Smooth muscle cell (in vitro differentiated cells): ENCODE data around the gene ZNRF4. TPM values are rescaled to one million over a fixed set of nuclear protein-coding genes. Genes with fewer than 3 reads are reported as not detected.

ENCODE experiments used
- DNase-seq: peaks from one replicate; lab custom pipeline; 2025; ENCODE audit not compliant: unreplicated experiment; lab: John Stamatoyannopoulos, UW
- H2AFZ ChIP-seq: fragments of 200-600 bp; sonication (generic); 2 replicates; pipeline ENCODE4 v1.6.0; 2016; ENCODE audit warnings: antibody characterized with exemption, low read depth, mild to moderate bottlenecking
- H3F3A ChIP-seq: fragments of 200-600 bp; sonication (generic); 2 replicates; pipeline ENCODE4 v1.6.0; 2017; ENCODE audit warnings: antibody characterized with exemption, low read depth
- H3K27ac ChIP-seq: fragments of 200-600 bp; sonication (generic); 2 replicates; pipeline ENCODE4 v1.5.1; 2016; ENCODE audit warnings: low read depth, mild to moderate bottlenecking
- H3K27me3 ChIP-seq: fragments of 200-600 bp; sonication (generic); 2 replicates; pipeline ENCODE4 v1.6.1; 2016; ENCODE audit warnings: low read depth, mild to moderate bottlenecking
- H3K36me3 ChIP-seq: fragments of 200-600 bp; sonication (generic); 2 replicates; pipeline ENCODE4 v1.5.1; 2016; ENCODE audit warnings: low read depth
- H3K4me1 ChIP-seq: fragments of 200-600 bp; sonication (generic); 2 replicates; pipeline ENCODE4 v1.5.1; 2016; ENCODE audit warnings: low read depth
- H3K4me2 ChIP-seq: fragments of 200-600 bp; sonication (generic); 2 replicates; pipeline ENCODE4 v1.6.0; 2016; ENCODE audit warnings: mild to moderate bottlenecking
- H3K4me3 ChIP-seq: fragments of 200-600 bp; sonication (generic); 2 replicates; pipeline ENCODE4 v1.5.1; 2016; ENCODE audit warnings: mild to moderate bottlenecking
- H3K79me2 ChIP-seq: fragments of 200-600 bp; sonication (generic); 2 replicates; pipeline ENCODE4 v1.6.0; 2016; ENCODE audit warnings: low read depth, mild to moderate bottlenecking
- H3K9ac ChIP-seq: fragments of 200-600 bp; sonication (generic); 2 replicates; pipeline ENCODE4 v1.6.0; 2016; ENCODE audit warnings: low read depth
- H3K9me3 ChIP-seq: fragments of 200-600 bp; sonication (generic); replicated peaks from 2 replicates; pipeline ENCODE4 v1.5.1; 2016; ENCODE audit warnings: low read depth
- H4K20me1 ChIP-seq: fragments of 200-600 bp; sonication (generic); 2 replicates; pipeline ENCODE4 v1.6.0; 2016; ENCODE audit warnings: low read depth
- WGBS: methylation state at CpG from one replicate; pipeline ENCODE4 v1.1.7; 2016; ENCODE audit warnings: low lambda C conversion rate; 5-methylcytosine and 5-hydroxymethylcytosine counted together
- polyA plus RNA-seq: library from polyadenylated mRNA; unstranded; fragments of >200 nt; fragmentation: Nextera tagmentation; extraction: Ambion mirVana; gene quantifications from 2 replicates; pipeline ENCODE4 v1.2.1, GENCODE V29; 2016
- total RNA-seq: library from RNA; depleted of rRNA; stranded (reverse); fragments of >200 nt; gene quantifications from 2 replicates; pipeline ENCODE4 v1.2.3, GENCODE V29; 2014
- TF ChIP-seq, protein P1 (sequence below): fragments of 200-600 bp; sonication (generic); IDR thresholded peaks from 2 replicates; pipeline ENCODE4 v1.5.1; 2017; ENCODE audit warnings: borderline replicate concordance, mild to moderate bottlenecking, antibody characterized with exemption; ENCODE audit not compliant: insufficient read depth, poor library complexity, severe bottlenecking

Gene ZNRF4
- total and polyA plus RNA-seq, 2 experiments from 2014 or later = not detected

DNA sequence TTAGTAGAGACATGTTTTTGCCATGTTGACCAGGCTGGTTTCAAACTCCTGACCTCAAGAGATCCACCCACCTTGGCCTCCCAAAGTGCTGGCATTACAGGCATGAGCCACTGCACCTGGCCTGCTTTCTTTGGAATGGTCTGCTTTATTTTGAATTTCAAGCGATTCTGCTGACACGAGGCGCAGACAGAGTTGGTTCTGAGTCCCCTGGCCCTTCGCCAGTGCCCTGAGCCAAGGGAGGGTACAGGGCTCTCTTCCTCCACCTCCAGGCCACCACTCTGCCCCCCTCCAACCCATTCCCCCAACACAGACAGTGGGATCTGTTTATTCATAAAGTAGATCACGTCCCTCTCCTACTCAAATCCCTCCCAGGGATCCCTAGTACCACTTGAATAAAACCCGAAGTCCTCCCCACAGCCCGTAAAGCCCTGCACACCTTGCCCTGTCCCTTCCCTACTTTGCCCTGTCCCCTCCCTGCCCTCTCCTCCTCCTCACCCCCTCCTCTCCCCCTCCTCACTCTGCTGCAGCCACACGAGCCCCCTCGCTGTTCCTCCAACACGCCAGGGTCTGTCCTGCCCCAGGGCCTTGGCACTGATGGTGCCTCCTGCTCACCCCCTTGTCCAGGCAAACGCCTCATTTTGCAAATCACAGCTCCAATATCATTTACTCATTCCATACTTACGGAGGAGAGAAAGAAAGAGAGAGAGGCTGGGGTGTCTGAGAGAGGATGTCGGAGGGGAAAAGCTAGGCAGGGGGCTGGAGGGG, 22.4 kb downstream of the ZNRF4 start:
- TF ChIP-seq, protein P1, sequence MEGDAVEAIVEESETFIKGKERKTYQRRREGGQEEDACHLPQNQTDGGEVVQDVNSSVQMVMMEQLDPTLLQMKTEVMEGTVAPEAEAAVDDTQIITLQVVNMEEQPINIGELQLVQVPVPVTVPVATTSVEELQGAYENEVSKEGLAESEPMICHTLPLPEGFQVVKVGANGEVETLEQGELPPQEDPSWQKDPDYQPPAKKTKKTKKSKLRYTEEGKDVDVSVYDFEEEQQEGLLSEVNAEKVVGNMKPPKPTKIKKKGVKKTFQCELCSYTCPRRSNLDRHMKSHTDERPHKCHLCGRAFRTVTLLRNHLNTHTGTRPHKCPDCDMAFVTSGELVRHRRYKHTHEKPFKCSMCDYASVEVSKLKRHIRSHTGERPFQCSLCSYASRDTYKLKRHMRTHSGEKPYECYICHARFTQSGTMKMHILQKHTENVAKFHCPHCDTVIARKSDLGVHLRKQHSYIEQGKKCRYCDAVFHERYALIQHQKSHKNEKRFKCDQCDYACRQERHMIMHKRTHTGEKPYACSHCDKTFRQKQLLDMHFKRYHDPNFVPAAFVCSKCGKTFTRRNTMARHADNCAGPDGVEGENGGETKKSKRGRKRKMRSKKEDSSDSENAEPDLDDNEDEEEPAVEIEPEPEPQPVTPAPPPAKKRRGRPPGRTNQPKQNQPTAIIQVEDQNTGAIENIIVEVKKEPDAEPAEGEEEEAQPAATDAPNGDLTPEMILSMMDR = no peak
- H3K4me2 ChIP-seq = no peak overlapping the region
- no peak for DNase-seq
- no peak overlapping the region for H2AFZ ChIP-seq
- H4K20me1 ChIP-seq = no peaks in the 10 kb centered on the region
- no peak overlapping the region for H3K9ac ChIP-seq
- no peaks in the 10 kb centered on the region for H3K9me3 ChIP-seq
- no peak overlapping the region for H3K4me3 ChIP-seq
- no peaks in the 10 kb centered on the region for H3K36me3 ChIP-seq
- no peaks in the 10 kb centered on the region for H3K4me1 ChIP-seq
- WGBS = 70% methylated on average over 10 of the region's 13 CpGs
- no peak overlapping the region for H3K27ac ChIP-seq
- peaks cover 11% of the 10 kb centered on the region for H3K27me3 ChIP-seq
- H3F3A ChIP-seq = no peaks in the 10 kb centered on the region
- no peaks in the 10 kb centered on the region for H3K79me2 ChIP-seq

DNA sequence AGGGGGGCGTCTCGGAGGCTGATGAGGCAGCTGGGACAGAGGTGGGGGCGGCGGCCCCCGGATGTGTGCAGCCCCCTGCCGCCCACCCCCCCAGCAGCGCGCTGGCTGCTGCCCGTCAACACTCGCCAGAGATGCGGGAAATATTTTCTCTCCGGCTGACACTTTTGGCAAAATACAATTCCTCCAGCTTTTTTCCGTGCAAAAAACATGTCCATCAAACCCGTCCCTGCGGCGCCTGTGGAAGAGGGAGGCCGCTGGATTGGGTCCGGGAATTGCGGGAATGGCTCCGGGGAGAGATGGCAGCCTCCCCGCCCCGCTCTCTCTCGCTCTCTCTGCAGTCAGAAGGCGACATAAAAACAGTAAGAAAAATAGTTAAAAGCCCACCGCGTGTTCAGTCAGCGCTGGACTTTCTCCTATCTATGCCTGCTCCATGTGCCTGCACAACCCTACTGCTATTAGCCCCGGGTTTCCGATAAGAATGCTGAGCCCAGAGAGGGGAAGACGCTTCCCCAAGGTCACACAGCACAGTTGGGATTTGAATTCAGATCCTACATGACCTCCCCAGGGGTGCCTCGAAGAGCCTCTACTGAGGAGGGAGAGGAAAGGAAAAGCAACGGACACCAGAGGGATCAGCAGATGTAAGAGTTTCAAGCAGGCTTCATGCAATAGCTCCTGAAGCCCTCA, 23.2 kb downstream of the ZNRF4 start:
- no peak for DNase-seq
- Histone ChIP-seq H2AFZ (no peak overlapping the region), H3K27ac (no peak overlapping the region), H3K4me1 (no peaks in the 10 kb centered on the region), H3K4me3 (no peak overlapping the region), H3K36me3 (no peaks in the 10 kb centered on the region), H3K9me3 (no peaks in the 10 kb centered on the region), H4K20me1 (no peaks in the 10 kb centered on the region), H3F3A (no peaks in the 10 kb centered on the region), H3K27me3 (peaks cover 11% of the 10 kb centered on the region), H3K4me2 (no peak overlapping the region), H3K79me2 (no peaks in the 10 kb centered on the region), H3K9ac (no peak overlapping the region)
- TF ChIP-seq, protein P1 = no peak
- WGBS = 64% methylated on average over 21 of the region's 32 CpGs

DNA sequence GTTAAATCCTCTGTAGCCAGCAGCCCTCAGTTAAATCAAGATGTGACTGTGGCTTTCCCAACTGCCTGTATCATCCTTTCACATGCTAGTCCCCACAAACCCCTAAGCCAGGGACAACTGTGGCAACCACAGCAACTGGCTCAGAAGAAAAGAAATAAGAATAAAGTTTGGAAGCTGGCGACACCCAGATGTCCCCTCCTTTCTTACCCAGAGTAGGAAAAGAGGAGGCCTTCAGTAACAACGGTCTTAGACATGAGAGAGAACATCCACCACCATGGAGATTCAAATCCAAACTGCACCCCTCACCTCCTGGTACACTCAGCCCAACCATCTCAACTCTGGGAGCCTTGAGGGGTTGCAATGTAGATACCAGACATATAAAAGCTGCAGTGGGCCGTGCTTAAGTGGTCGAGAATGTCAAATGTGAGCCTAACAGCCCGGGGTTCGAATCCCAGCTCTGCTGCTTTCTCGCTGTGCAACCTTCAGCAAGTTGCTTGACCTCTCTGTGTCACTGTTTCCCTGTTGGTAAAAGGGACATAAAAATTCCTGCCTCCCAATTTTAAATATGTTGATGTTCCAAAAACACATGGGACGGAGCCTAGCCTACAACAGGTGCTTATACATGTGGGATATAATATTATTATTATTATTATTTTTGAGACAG, 23.8 kb downstream of the ZNRF4 start:
- no peaks in the 10 kb centered on the region for H3K4me1 ChIP-seq
- no peaks in the 10 kb centered on the region for H4K20me1 ChIP-seq
- H3K9me3 ChIP-seq = no peaks in the 10 kb centered on the region
- DNase-seq = no peak
- no peak overlapping the region for H3K4me3 ChIP-seq
- 72% methylated on average over 8 of the region's 8 CpGs for WGBS
- peaks cover 11% of the 10 kb centered on the region for H3K27me3 ChIP-seq
- no peak overlapping the region for H3K9ac ChIP-seq
- H3K36me3 ChIP-seq = no peaks in the 10 kb centered on the region
- no peak overlapping the region for H3K4me2 ChIP-seq
- H2AFZ ChIP-seq = no peak overlapping the region
- no peaks in the 10 kb centered on the region for H3F3A ChIP-seq
- TF ChIP-seq, protein P1 = no peak
- no peak overlapping the region for H3K27ac ChIP-seq
- no peaks in the 10 kb centered on the region for H3K79me2 ChIP-seq
